ENCODE data around the gene HEPACAM.

The HEPACAM gene

GRCh38 chr11:124942466-124943253 is 6.8 kb upstream of the HEPACAM start:
- DNase-seq = no peak

GRCh38 chr11:124941703-124942102 is 5.9 kb upstream of the HEPACAM start:
- DNase-seq = no peak

- no peak for DNase-seq
Observed at GRCh38 chr11:124938970-124939369, 3.1 kb upstream of the HEPACAM start.

GRCh38 chr11:124938206-124938765 is 2.4 kb upstream of the HEPACAM start:
- DNase-seq = no peak

- DNase-seq = no peak
Observed at GRCh38 chr11:124937336-124937935, 1.6 kb upstream of the HEPACAM start.

- DNase-seq = no peak
Observed at GRCh38 chr11:124934862-124935547, 842 bp downstream of the HEPACAM start.

GRCh38 chr11:124930799-124931198 is 5.0 kb downstream of the HEPACAM start:
- no peak for DNase-seq

GRCh38 chr11:124928942-124929665 is 6.7 kb downstream of the HEPACAM start:
- DNase-seq = no peak

GRCh38 chr11:124923296-124923695 is 12.6 kb downstream of the HEPACAM start:
- DNase-seq = no peak

- DNase-seq = no peak
Observed at GRCh38 chr11:124922831-124923230, 13.0 kb downstream of the HEPACAM start.

GRCh38 chr11:124920870-124921609 is 14.8 kb downstream of the HEPACAM start:
- DNase-seq = peak; percentile 74

- DNase-seq = no peak
Observed at GRCh38 chr11:124920356-124920755, 15.5 kb downstream of the HEPACAM start.

GRCh38 chr11:124919898-124920297 is 15.9 kb downstream of the HEPACAM start:
- DNase-seq = no peak

GRCh38 chr11:124918950-124919349 is 16.9 kb downstream of the HEPACAM start, which contains the start of gene HEPN1:
Gene HEPN1, plus strand, starts transcription at chr11:124919250.
- DNase-seq = no peak

- no peak for DNase-seq
Observed at GRCh38 chr11:124917115-124917637, 18.7 kb downstream of the HEPACAM start.

GRCh38 chr11:124916370-124916710 is 19.5 kb downstream of the HEPACAM start:
- DNase-seq = no peak

- DNase-seq = no peak
Observed at GRCh38 chr11:124915541-124916369, 20.1 kb downstream of the HEPACAM start.

GRCh38 chr11:124902616-124903015 is 33.2 kb downstream of the HEPACAM start:
- no peak for DNase-seq

- no peak for DNase-seq
Observed at GRCh38 chr11:124900464-124900863, 35.4 kb downstream of the HEPACAM start.

- DNase-seq = no peak
Observed at GRCh38 chr11:124899383-124900145, 36.3 kb downstream of the HEPACAM start.

Data from NCI-H1092 (cell line).